Stimulated activated CD4-positive, alpha-beta T cell treated with anti-CD3 and anti-CD28 coated beads, Interleukin-2, amount 100 ng/mL, for 48 hours (primary cell): ENCODE results near the gene CXCL6.

Experiments
- DNase-seq, 2 donors: peaks; one replicate each; pipeline ENCODE4 v3.0.0-alpha.2; 2020

The CXCL6 gene

GRCh38 chr4:73869130-73870055 lies 32.9 kb downstream of the CXCL6 start, which contains the start of gene CXCL1:
Gene CXCL1, plus strand, starts transcription at chr4:73869393. Its CDS starts 78 bp downstream, at chr4:73869471.
- no peak for DNase-seq

- no peak for DNase-seq
Measured at GRCh38 chr4:73870260-73870659, 33.8 kb downstream of the CXCL6 start.

- no peak for DNase-seq
Measured at GRCh38 chr4:73870768-73871167, 34.3 kb downstream of the CXCL6 start.

- no peak for DNase-seq
Measured at GRCh38 chr4:73871511-73872310, 35.2 kb downstream of the CXCL6 start.

GRCh38 chr4:73872316-73873108 lies 36.0 kb downstream of the CXCL6 start:
- DNase-seq = no peak

- no peak for DNase-seq
Measured at GRCh38 chr4:73874386-73874785, 37.9 kb downstream of the CXCL6 start.

GRCh38 chr4:73875401-73875800 lies 38.9 kb downstream of the CXCL6 start:
- DNase-seq = no peak

- DNase-seq = no peak
Measured at GRCh38 chr4:73883306-73883705, 46.8 kb downstream of the CXCL6 start.

- DNase-seq = no peak
Measured at GRCh38 chr4:73885574-73886267, 49.2 kb downstream of the CXCL6 start.
